Neural progenitor cell (in vitro differentiated cells): Measurements from ENCODE around the gene TEPSIN. TPM values are rescaled to one million over a fixed set of nuclear protein-coding genes. Genes with fewer than 3 reads are reported as not detected.

ENCODE experiments used
- DNase-seq: peaks from one replicate; pipeline ENCODE4 v3.0.0-alpha.2; 2016; ENCODE audit warnings: low spot score
- H2AFZ ChIP-seq: fragments of 200-600 bp; sonication (generic); replicated peaks from 2 replicates; pipeline ENCODE4 v1.6.1; 2016; ENCODE audit warnings: antibody characterized with exemption
- H3F3A ChIP-seq: fragments of 200-600 bp; sonication (generic); 2 replicates; pipeline ENCODE4 v1.6.1; 2016; ENCODE audit warnings: antibody characterized with exemption, low read depth
- H3K27ac ChIP-seq: fragments of 200-600 bp; sonication (generic); 2 replicates; pipeline ENCODE4 v1.5.1; 2016; ENCODE audit warnings: mild to moderate bottlenecking
- H3K27me3 ChIP-seq: fragments of 200-600 bp; sonication (generic); 2 replicates; pipeline ENCODE4 v1.6.1; 2016; ENCODE audit warnings: mild to moderate bottlenecking, moderate library complexity
- H3K36me3 ChIP-seq: fragments of 200-600 bp; sonication (generic); 2 replicates; pipeline ENCODE4 v1.5.1; 2016
- H3K4me1 ChIP-seq: fragments of 200-600 bp; sonication (generic); 2 replicates; pipeline ENCODE4 v1.6.1; 2016; ENCODE audit warnings: mixed run types
- H3K4me2 ChIP-seq: fragments of 200-600 bp; sonication (generic); 2 replicates; pipeline ENCODE4 v1.6.1; 2016
- H3K4me3 ChIP-seq: fragments of 200-600 bp; sonication (generic); 2 replicates; pipeline ENCODE4 v1.5.1; 2016
- H3K79me2 ChIP-seq: fragments of 200-600 bp; sonication (generic); 2 replicates; pipeline ENCODE4 v1.6.1; 2016; ENCODE audit warnings: low read depth
- H3K9ac ChIP-seq: fragments of 200-600 bp; sonication (generic); 2 replicates; pipeline ENCODE4 v1.6.1; 2016
- H3K9me3 ChIP-seq: fragments of 200-600 bp; sonication (generic); 2 replicates; pipeline ENCODE4 v1.5.1; 2016; ENCODE audit warnings: low read depth
- H4K20me1 ChIP-seq: fragments of 200-600 bp; sonication (generic); 2 replicates; pipeline ENCODE4 v1.6.1; 2016; ENCODE audit warnings: low read depth
- H3K27ac Mint-ChIP-seq: 3 replicates; pipeline ENCODE4 v1.8.0; 2021; ENCODE audit warnings: mixed read lengths
- H3K27me3 Mint-ChIP-seq: 2 replicates; pipeline ENCODE4 v1.8.0; 2022; ENCODE audit warnings: low read depth, mild to moderate bottlenecking, inconsistent platforms, moderate library complexity, mixed read lengths; ENCODE audit not compliant: insufficient read depth
- H3K36me3 Mint-ChIP-seq: 3 replicates; pipeline ENCODE4 v1.8.0; 2021; ENCODE audit warnings: mixed read lengths
- H3K4me1 Mint-ChIP-seq: 3 replicates; pipeline ENCODE4 v1.8.0; 2021; ENCODE audit warnings: mixed read lengths
- H3K4me3 Mint-ChIP-seq: 3 replicates; pipeline ENCODE4 v1.8.0; 2021; ENCODE audit warnings: mild to moderate bottlenecking, moderate library complexity, mixed read lengths
- H3K9me3 Mint-ChIP-seq: 3 replicates; pipeline ENCODE4 v1.8.0; 2020; ENCODE audit warnings: mixed read lengths
- CTCF ChIP-seq: fragments of 200-600 bp; sonication (generic); IDR thresholded peaks from 2 replicates; pipeline ENCODE4 v1.5.1; 2017; ENCODE audit warnings: antibody characterized with exemption, mild to moderate bottlenecking
- EZH2 ChIP-seq: fragments of 200-600 bp; sonication (generic); IDR thresholded peaks from 2 replicates; pipeline ENCODE4 v1.6.1; 2017; ENCODE audit warnings: antibody characterized with exemption, mild to moderate bottlenecking, moderate library complexity
- EZH2phosphoT487 ChIP-seq: fragments of 200-600 bp; sonication (generic); IDR thresholded peaks from 2 replicates; pipeline ENCODE4 v1.6.1; 2017; ENCODE audit warnings: antibody characterized with exemption
- total RNA-seq: library from RNA; depleted of rRNA; stranded (reverse); fragments of >200 nt; gene quantifications from 2 replicates; pipeline ENCODE4 v1.2.3, GENCODE V29; 2015; ENCODE audit warnings: low replicate concordance

TEPSIN gene
- 20.6 and 28.0 TPM in 2 replicates for total RNA-seq

GRCh38 chr17:81238815-81239713 is at the start of gene TEPSIN, which contains the start of gene NDUFAF8:
TEPSIN (minus strand) TSS chr17:81239055; CDS start chr17:81239033, 22 bp downstream.
NDUFAF8 (plus strand) TSS chr17:81239318; CDS start chr17:81239364, 46 bp downstream.
- Histone ChIP-seq H3K27ac (no peak within 1 kb of the TSS), H3K4me1 (peaks cover 5% of the 10 kb centered on the region), H3F3A (peaks cover 22% of the 10 kb centered on the region), H3K9ac (peak within 1 kb of the TSS; percentile 86), H3K36me3 (no peaks in the 10 kb centered on the region), H2AFZ (peak within 1 kb of the TSS; percentile 3), H3K4me2 (peak within 1 kb of the TSS; percentile 95), H3K9me3 (no peaks in the 10 kb centered on the region), H3K4me3 (peak within 1 kb of the TSS; percentile 81), H4K20me1 (peaks cover 20% of the 10 kb centered on the region), H3K79me2 (peaks cover 27% of the 10 kb centered on the region), H3K27me3 (no peaks in the 10 kb centered on the region)
- peak within 1 kb of the TSS; percentile 98 for H3K4me3 Mint-ChIP-seq
- H3K27ac Mint-ChIP-seq, result no peak within 1 kb of the TSS
- no peak for TF ChIP-seq EZH2phosphoT487
- no peak for TF ChIP-seq CTCF
- no peak for TF ChIP-seq EZH2
- peak; percentile 99 for DNase-seq
- H3K27me3 Mint-ChIP-seq, result peaks cover 9% of the 10 kb centered on the region
- peaks cover 1% of the 10 kb centered on the region for H3K36me3 Mint-ChIP-seq
- H3K4me1 Mint-ChIP-seq, result peaks cover 24% of the 10 kb centered on the region
- no peaks in the 10 kb centered on the region for H3K9me3 Mint-ChIP-seq

- Mint-ChIP-seq H3K4me1 (peaks cover 13% of the 10 kb centered on the region), H3K36me3 (peaks cover 2% of the 10 kb centered on the region), H3K9me3 (no peaks in the 10 kb centered on the region), H3K4me3 (no peak overlapping the region), H3K27me3 (peaks cover 2% of the 10 kb centered on the region), H3K27ac (no peak overlapping the region)
- H3F3A ChIP-seq, result no peaks in the 10 kb centered on the region
- TF ChIP-seq CTCF (no peak), EZH2phosphoT487 (no peak), EZH2 (no peak)
- no peaks in the 10 kb centered on the region for H3K27me3 ChIP-seq
- H3K9me3 ChIP-seq, result no peaks in the 10 kb centered on the region
- H2AFZ ChIP-seq, result no peak overlapping the region
- peaks cover 12% of the 10 kb centered on the region for H3K4me1 ChIP-seq
- peaks cover 30% of the 10 kb centered on the region for H4K20me1 ChIP-seq
- H3K79me2 ChIP-seq, result peaks cover 34% of the 10 kb centered on the region
- H3K4me3 ChIP-seq, result no peak overlapping the region
- no peaks in the 10 kb centered on the region for H3K36me3 ChIP-seq
- no peak overlapping the region for H3K27ac ChIP-seq
- DNase-seq, result no peak
- no peak overlapping the region for H3K9ac ChIP-seq
- H3K4me2 ChIP-seq, result no peak overlapping the region
Observed at GRCh38 chr17:81287741-81288430, 49.0 kb upstream of the TEPSIN start.

- Histone ChIP-seq H3K27me3 (no peaks in the 10 kb centered on the region), H3K79me2 (peaks cover 32% of the 10 kb centered on the region), H3K36me3 (no peaks in the 10 kb centered on the region), H2AFZ (no peak overlapping the region), H3K4me1 (peaks cover 12% of the 10 kb centered on the region), H3K9ac (no peak overlapping the region), H3F3A (no peaks in the 10 kb centered on the region), H3K4me2 (no peak overlapping the region), H4K20me1 (peaks cover 30% of the 10 kb centered on the region), H3K9me3 (no peaks in the 10 kb centered on the region), H3K27ac (no peak overlapping the region), H3K4me3 (no peak overlapping the region)
- H3K4me1 Mint-ChIP-seq, result peaks cover 13% of the 10 kb centered on the region
- no peak overlapping the region for H3K4me3 Mint-ChIP-seq
- TF ChIP-seq EZH2phosphoT487 (no peak), CTCF (no peak), EZH2 (no peak)
- peaks cover 2% of the 10 kb centered on the region for H3K27me3 Mint-ChIP-seq
- DNase-seq, result no peak
- H3K36me3 Mint-ChIP-seq, result peaks cover 2% of the 10 kb centered on the region
- H3K27ac Mint-ChIP-seq, result no peak overlapping the region
- no peaks in the 10 kb centered on the region for H3K9me3 Mint-ChIP-seq
Observed at GRCh38 chr17:81287152-81287551, 48.3 kb upstream of the TEPSIN start.
